Stomach (tissue), 9 donors: ENCODE results near the gene SGIP1. TPM values are rescaled to one million over a fixed set of nuclear protein-coding genes. Genes with fewer than 3 reads are reported as not detected.

Experiments
- DNase-seq, 2 donors: peaks; one replicate each; pipeline versions ENCODE4 v3.0.0 to v3.0.0-alpha.2; 2013 to 2019
- H3K27ac ChIP-seq, 5 donors: fragments of 200-600 bp in 4 of 5; sonication (generic) in 4 of 5; one replicate each; pipeline ENCODE4 v1.5.1; 2013 to 2019; ENCODE audit warnings: mild to moderate bottlenecking in 1 of 5, moderate library complexity in 1 of 5
- H3K27me3 ChIP-seq, 3 donors: fragments of 200-600 bp; sonication (generic); one replicate each; pipeline ENCODE4 v1.5.1; 2017 to 2019; ENCODE audit warnings: mixed run types in 1 of 3
- H3K36me3 ChIP-seq, 4 donors: fragments of 200-600 bp; sonication (generic); 1 replicate in 3 of 4; 2 replicates in 1 of 4; pipeline ENCODE4 v1.5.1; 2016 to 2019
- H3K4me1 ChIP-seq, 4 donors: fragments of 200-600 bp; sonication (generic); one replicate each; pipeline ENCODE4 v1.5.1; 2016 to 2019
- H3K4me3 ChIP-seq, 4 donors: fragments of 200-600 bp; sonication (generic) in 3 of 4; one replicate each; pipeline ENCODE4 v1.5.1; 2016 to 2019; ENCODE audit warnings: mild to moderate bottlenecking in 1 of 4
- H3K9me3 ChIP-seq, 4 donors: fragments of 200-600 bp; sonication (generic); one replicate each; pipeline ENCODE4 v1.5.1; 2016 to 2019
- EP300 ChIP-seq: sonication (generic); formaldehyde crosslinking; IDR thresholded peaks from one replicate; pipeline ENCODE4 v1.6.1; 2017; ENCODE audit warnings: antibody characterized with exemption
- POLR2A ChIP-seq, 4 donors: fragments of 450-650 bp; IDR thresholded peaks; one replicate each; pipeline ENCODE4 v1.6.1; 2016; ENCODE audit warnings: antibody characterized with exemption in 4 of 4, control low read depth in 2 of 4, mild to moderate bottlenecking in 1 of 4, moderate library complexity in 1 of 4
- POLR2AphosphoS5 ChIP-seq, 3 donors: sonication (generic); formaldehyde crosslinking; IDR thresholded peaks; one replicate each; pipeline ENCODE4 v1.6.1; 2016; ENCODE audit warnings: antibody characterized with exemption in 3 of 3
- WGBS, 5 donors: extraction: QIAGEN DNeasy Blood & Tissue Kit in 3 of 5; methylation state at CpG; one replicate each; pipeline versions ENCODE4 v1.1.5 to v1.1.7; 2013 to 2018; 5-methylcytosine and 5-hydroxymethylcytosine counted together
- intact Hi-C: fragments of 100-400 bp; cut with DNase I; formaldehyde crosslinking; loops from one replicate; pipeline ENCODE4 v1.15.1; 2023; ENCODE audit warnings: low total_unique reads
- polyA plus RNA-seq, 3 donors: library from polyadenylated mRNA; stranded (reverse); fragments of 200-250 nt; gene quantifications; one replicate each; pipeline ENCODE4 v1.2.3, GENCODE V29; 2013
- total RNA-seq, 5 donors: library from RNA; depleted of rRNA; stranded (reverse); fragments of >200 nt; gene quantifications; one replicate each; pipeline versions ENCODE4 v1.1.0 to v1.2.3, GENCODE V29; 2014 to 2016
- TF ChIP-seq, protein P1 (sequence below), 7 experiments: fragments of 450-650 bp in 4 of 7; fragments of 200-600 bp in 3 of 7; sonication (generic) in 3 of 7; IDR thresholded peaks; one replicate each; pipeline ENCODE4 v1.5.1; 2016 to 2019; ENCODE audit warnings: antibody characterized with exemption in 7 of 7, control low read depth in 2 of 7, mild to moderate bottlenecking in 1 of 7
- donor health status: healthy with polysubstance abuse.
- donor health status: Bipolar disorder and iron deficiency.
- donor health status: healthy.

Gene SGIP1
- total and polyA plus RNA-seq, 8 donors = 1.2 to 44.9 (median 3.0) TPM; not detected in 1

DNA sequence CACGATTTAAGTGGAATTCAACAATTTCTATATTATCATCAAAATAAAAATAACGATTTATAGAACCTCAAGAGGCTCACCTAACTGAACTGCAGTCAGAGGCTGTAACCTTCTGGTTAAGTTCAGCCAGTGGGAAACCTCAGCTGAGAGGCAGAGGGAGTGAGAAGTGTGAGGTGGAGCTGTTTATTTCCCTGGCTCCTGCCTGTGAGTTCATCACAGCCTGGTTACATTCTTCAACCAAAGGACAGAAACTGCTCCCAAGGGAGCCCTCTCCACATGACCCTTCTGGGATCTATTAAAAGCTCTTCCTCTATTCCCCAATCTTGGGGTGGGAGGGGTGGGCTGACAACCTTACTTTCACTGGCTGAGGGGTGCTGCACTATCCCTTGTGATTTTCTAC lies 240.5 kb downstream of the SGIP1 start:
- intact Hi-C loops = no loop called here
- Histone ChIP-seq H3K36me3 (no peaks in the 10 kb centered on the region), H3K9me3 (no peaks in the 10 kb centered on the region), H3K4me1 (no peaks in the 10 kb centered on the region), H3K4me3 (no peak overlapping the region), H3K27me3 (no peaks in the 10 kb centered on the region), H3K27ac (no peak overlapping the region)
- TF ChIP-seq EP300 = no peak
- no peak for TF ChIP-seq POLR2A (IDR thresholded peaks at IDR 0.05)
- TF ChIP-seq, protein P1, sequence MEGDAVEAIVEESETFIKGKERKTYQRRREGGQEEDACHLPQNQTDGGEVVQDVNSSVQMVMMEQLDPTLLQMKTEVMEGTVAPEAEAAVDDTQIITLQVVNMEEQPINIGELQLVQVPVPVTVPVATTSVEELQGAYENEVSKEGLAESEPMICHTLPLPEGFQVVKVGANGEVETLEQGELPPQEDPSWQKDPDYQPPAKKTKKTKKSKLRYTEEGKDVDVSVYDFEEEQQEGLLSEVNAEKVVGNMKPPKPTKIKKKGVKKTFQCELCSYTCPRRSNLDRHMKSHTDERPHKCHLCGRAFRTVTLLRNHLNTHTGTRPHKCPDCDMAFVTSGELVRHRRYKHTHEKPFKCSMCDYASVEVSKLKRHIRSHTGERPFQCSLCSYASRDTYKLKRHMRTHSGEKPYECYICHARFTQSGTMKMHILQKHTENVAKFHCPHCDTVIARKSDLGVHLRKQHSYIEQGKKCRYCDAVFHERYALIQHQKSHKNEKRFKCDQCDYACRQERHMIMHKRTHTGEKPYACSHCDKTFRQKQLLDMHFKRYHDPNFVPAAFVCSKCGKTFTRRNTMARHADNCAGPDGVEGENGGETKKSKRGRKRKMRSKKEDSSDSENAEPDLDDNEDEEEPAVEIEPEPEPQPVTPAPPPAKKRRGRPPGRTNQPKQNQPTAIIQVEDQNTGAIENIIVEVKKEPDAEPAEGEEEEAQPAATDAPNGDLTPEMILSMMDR (IDR thresholded peaks at IDR 0.05) = no peak
- TF ChIP-seq POLR2AphosphoS5 (IDR thresholded peaks at IDR 0.05) = no peak
- no peak for DNase-seq
- WGBS, 5 donors = 68 to 82% (median 75%) methylated on average over 2 of the region's 2 CpGs

DNA sequence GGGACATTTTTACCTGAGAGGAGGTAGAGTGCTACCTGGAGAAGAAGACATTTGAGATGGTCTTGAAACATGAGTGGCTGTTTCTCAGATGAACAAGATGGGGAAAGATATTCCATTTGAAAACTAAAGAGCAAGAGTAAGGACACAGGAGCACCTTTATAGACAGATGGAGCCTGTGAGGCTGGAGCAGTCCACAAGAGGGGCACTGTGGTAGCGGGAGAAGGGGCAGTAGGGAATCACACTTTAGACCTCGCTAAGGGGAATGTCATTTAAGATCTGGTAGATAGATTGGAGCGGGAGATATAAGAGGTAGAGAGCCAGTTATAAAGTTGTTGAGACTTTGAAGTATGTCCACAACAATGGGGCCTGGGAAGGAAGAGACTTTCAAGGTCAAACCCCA lies 241.7 kb downstream of the SGIP1 start:
- TF ChIP-seq, protein P1 (IDR thresholded peaks at IDR 0.05) = no peak
- TF ChIP-seq EP300 (no peak), POLR2A (IDR thresholded peaks at IDR 0.05) (no peak), POLR2AphosphoS5 (IDR thresholded peaks at IDR 0.05) (no peak)
- WGBS, 5 donors = 83 to 93% (median 93%) methylated on average over 3 of the region's 3 CpGs
- no peak overlapping the region for H3K27ac ChIP-seq

DNA sequence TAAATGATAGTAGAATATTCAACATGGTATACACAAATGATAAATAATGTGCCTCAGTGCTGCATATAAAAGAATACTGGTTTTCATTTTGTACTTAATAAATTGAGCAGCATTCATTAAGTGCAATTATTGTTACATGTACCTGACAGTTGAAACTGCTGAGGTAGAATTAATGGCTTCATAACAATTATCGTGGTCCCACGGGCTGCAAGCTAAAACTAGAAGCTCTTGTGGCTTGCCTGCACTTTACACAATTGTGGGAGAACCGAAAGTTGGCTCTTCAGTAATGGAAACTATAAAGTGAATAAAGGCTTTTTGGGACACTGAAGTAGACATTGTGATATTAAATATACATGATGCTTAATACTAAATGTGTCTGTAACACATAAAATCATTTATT lies 243.9 kb downstream of the SGIP1 start:
- H3K9me3 ChIP-seq = peaks cover 0 to 8% (median 2%) of the 10 kb centered on the region in 4 donors
- DNase-seq = peak in 1 of 2 donors; percentile 10
- no peak for TF ChIP-seq EP300
- TF ChIP-seq POLR2A (IDR thresholded peaks at IDR 0.05) = no peak
- TF ChIP-seq, protein P1 (IDR thresholded peaks at IDR 0.05) = no peak
- no peak for TF ChIP-seq POLR2AphosphoS5 (IDR thresholded peaks at IDR 0.05)
- H3K27ac ChIP-seq = no peak overlapping the region
- 71 to 80% (median 78%) methylated on average over 3 of the region's 3 CpGs for WGBS, 5 donors
- intact Hi-C loops = no loop called here
- no peaks in the 10 kb centered on the region for H3K27me3 ChIP-seq
- H3K4me1 ChIP-seq = no peaks in the 10 kb centered on the region
- no peaks in the 10 kb centered on the region for H3K36me3 ChIP-seq
- no peak overlapping the region for H3K4me3 ChIP-seq

More for the DNA sequence above, 241.7 kb downstream of the SGIP1 start:
- H3K4me1 ChIP-seq = no peaks in the 10 kb centered on the region
- intact Hi-C loops = no loop called here
- H3K27me3 ChIP-seq = no peaks in the 10 kb centered on the region
- H3K4me3 ChIP-seq = no peak overlapping the region
- DNase-seq = no peak
- peaks cover 0 to 8% (median 2%) of the 10 kb centered on the region in 4 donors for H3K9me3 ChIP-seq
- H3K36me3 ChIP-seq = no peaks in the 10 kb centered on the region

DNA sequence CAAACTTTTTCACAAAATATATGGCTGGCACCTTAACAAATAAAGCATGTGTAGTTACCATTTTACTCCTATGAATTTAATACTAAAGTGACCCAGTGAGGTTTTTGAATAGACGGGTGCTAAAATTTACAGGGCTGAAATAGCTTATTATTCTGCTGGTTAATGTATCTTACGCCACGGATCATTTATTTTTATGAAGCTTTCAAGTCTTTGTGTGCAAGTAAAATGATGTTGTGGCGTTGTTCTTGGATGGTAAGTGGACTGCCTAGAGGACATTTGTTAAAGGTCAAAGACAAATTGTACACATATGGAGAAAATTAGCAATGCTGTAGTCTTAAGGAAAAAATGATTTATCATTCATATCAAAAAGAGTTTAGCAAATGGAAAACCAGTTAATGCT lies 244.3 kb downstream of the SGIP1 start:
- Histone ChIP-seq H3K4me1 (no peaks in the 10 kb centered on the region), H3K27me3 (no peaks in the 10 kb centered on the region), H3K4me3 (no peak overlapping the region), H3K9me3 (peaks cover 0 to 8% (median 2%) of the 10 kb centered on the region in 4 donors), H3K27ac (no peak overlapping the region), H3K36me3 (no peaks in the 10 kb centered on the region)
- WGBS, 5 donors = 68 to 86% (median 72%) methylated on average over 4 of the region's 4 CpGs
- intact Hi-C loops = no loop called here
- TF ChIP-seq POLR2A (IDR thresholded peaks at IDR 0.05) = no peak
- TF ChIP-seq, protein P1 (IDR thresholded peaks at IDR 0.05) = no peak
- TF ChIP-seq POLR2AphosphoS5 (IDR thresholded peaks at IDR 0.05) = no peak
- TF ChIP-seq EP300 = no peak
- no peak for DNase-seq
